T-helper 1 cell treated with Interleukin-12 subunit alpha and Interleukin-12 subunit beta and Interleukin-4 antibody, amounts not matched to agents 30 ng/mL and 1 ng/mL, for 36 hours (primary cell): ENCODE results near the gene ZDHHC16. TPM values are rescaled to one million over a fixed set of nuclear protein-coding genes. Genes with fewer than 3 reads are reported as not detected.

Experiments used
- intact Hi-C: fragments of 100-400 bp; cut with micrococcal nuclease; formaldehyde crosslinking; loops from one replicate; pipeline ENCODE4 v1.15.1; 2024
- total RNA-seq: library from RNA; stranded (reverse); gene quantifications from 2 replicates; pipeline ENCODE4 v1.2.3, GENCODE V29; 2022

ZDHHC16 gene
- total RNA-seq, 1 donor from 2014 or later: 47.0 TPM

DNA sequence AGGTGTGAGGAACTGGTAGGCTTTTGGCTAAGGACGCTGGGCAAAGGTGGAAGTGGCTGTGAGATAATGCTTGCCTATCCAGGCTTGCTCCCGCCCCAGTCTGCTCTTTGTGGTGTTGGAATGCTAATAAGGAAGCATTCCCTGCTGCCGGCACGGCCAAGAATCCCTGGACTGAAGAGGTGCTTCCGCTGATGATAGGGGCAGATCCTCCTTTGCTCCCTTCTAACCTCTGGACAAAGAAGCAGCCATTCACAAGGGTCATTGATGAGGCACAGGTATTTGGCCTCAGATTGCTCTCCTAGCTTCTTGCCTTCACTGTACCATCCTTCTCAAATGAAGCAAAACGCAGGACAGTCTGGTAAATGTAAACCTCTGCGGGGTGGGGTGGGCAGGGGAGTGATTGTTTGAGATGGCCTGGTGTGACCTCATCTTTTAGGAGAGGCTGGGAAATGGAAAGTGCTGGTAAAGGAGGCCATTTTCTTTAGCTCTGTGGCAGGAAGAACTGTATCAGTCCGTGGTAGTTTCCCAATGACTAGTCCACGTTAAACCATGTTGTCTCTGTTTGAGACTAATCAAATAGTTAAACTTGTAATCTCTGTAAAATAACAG lies 18.3 kb upstream of the ZDHHC16 start:
- intact Hi-C loops: loop anchor here (1.0 kb wide), 4 partner anchors 18 to 93 kb away; partner anchors contain the start of genes FRAT2 and RRP12

DNA sequence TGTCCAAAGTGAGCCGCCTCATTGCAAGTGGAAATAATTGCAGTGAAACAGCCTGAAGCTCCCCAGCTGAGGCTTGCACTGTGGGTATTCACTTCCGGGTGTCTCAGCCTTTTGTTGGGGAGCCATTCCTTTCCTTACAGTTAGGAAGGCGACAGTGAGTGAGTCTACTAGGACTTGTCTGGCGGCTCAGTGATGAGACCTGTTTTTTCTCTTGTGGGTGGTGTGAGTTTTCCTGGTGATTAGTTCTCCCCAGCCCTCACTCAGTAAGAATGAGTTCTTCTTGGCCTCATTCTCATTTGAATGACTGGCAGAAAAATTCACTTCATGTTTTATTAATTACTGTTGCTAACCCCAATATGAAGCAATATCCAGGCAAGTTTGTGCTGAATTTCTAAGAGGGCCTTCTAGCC lies 17.4 kb upstream of the ZDHHC16 start:
- intact Hi-C loops: loop anchor here (1.0 kb wide), 3 partner anchors 17 to 27 kb away; partner anchors contain the start of gene RRP12

DNA sequence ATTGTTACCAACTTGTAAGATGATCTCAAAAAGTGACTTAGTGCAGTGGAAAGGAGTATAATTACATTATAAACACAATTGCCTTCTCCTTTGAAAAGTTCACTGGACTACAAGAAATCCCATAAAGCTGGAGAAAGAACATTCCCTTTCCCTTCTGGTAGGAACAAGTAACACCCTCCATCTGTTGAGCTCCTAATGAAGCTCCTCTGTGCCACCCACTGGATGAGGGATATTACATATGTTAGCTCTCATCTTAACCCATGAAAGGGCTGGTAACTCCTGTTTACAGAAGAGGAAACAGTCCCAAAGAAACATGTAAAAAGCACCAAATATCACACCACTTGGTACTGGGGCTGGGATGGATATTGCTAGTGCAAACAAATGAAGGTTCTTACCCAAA lies 11.9 kb upstream of the ZDHHC16 start:
- intact Hi-C loops: no loop called here

DNA sequence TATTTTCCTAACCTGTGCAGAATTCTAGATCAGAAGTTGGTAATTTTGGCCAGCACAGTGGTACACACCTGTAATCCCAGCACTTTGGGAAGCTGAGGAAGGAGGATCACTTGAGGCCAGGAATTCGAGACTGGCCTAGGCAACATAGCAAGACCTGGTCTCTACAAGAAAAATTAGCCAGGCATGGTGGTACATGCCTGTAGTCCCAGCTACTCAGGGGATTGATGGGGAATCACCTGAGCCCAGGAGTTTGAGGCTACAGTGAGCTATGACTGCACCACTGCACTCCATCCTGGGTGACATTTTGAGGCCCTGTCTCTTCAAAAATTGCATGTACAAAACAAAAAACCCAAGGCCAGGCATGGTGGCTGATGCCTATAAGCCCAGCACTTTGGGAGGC lies 11.4 kb upstream of the ZDHHC16 start:
- intact Hi-C loops: no loop called here

DNA sequence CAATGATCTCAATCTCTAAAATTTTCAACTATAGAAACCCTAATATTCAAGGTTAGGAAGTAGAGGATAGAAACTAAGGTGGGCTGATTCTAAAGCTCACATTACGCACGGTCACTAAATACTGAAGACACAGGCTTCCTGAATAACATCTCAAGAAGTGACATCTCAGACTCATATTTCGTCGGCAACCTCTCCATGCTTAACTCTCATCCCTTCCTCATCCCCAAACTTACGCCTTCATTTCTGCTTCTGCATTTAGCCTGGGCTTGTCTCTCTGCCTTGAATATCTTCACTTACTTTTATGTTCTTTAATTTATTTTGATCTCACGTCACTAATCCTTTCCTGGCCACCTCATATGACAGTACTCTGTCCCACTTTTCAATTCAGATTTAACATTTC lies 10.8 kb upstream of the ZDHHC16 start:
- intact Hi-C loops: no loop called here

DNA sequence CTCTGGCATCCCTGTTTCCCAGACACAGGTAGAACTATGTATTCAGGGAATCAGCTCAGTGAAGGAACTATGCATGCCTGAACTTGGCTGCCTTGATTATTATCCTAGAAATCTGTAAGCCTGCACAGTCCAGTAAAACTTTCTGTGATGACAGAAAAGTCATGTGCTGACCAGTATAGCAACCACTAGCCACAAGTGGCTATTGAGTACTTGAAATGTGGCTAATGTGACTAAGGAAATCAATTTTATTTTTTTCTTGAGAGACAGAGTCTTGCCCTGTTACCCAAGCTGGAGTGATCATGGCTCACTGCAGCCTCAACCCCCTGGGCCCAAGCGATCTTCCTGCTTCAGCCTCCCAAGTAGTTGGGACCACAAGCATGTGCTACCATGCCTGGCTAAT lies 3.7 kb upstream of the ZDHHC16 start:
- intact Hi-C loops: no loop called here

DNA sequence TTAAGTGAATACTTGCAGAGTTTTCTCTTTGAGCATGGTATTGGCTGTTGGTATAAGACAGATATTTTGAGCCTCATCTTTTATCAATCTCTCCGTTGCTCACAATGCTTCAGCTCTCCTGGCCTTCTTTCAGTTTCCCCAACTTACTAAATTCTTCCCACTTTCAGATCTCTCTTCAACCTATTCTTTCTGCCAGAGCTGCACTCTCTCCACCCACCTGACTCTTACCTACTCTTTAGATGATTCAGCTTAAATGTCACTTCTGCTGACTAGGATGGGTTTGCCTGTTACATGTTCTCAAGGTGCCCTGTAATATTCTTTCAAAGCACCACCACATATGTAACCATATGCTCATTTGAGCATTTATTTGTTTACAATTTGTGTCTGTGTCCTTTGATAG lies 1.8 kb upstream of the ZDHHC16 start:
- intact Hi-C loops: loop anchor here (2.0 kb wide), 1 partner anchor 189 kb away; the partner anchor contains the start of gene MORN4

DNA sequence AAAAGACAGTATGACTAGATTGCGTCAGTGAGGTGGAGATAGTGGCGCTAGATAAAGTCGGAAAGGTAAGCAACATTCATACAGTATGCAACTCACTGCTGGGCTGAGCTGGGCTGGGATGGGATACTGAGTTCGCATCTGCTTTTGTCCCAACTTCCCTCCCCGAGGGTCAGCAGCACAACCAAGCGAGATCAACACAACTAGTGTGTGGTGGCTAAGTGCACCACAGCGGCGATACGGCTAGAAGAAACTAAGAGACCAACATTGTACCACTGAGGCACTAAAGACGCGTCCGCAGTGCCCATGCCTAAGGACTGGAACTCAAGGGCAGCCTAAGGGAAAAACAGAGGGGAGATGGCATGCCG lies 636 bp upstream of the ZDHHC16 start:
- intact Hi-C loops: loop anchor here (1.0 to 5.0 kb wide), 5 partner anchors 9 to 242 kb away; partner anchors contain the start of genes AVPI1, FRAT2 and MORN4

DNA sequence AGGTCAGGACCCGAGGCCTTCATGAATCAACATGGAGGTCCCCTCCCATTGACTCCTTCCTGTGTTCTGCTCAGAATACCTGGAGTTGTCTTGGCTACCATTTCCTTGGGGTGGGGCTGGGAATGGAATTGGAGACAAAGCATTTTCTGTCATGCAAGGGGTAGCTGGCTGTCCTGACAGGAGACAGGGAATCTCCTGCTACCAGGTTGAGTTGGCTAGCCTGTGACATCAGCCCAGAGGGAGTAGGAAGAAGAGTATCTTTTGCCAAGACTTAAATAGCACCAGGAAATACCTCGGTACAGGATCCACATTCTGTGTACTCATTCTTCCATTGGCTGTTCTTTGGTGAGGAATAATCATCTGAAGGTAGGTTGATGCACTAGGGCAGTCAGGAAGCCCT lies 4.9 kb downstream of the ZDHHC16 start:
- intact Hi-C loops: no loop called here

DNA sequence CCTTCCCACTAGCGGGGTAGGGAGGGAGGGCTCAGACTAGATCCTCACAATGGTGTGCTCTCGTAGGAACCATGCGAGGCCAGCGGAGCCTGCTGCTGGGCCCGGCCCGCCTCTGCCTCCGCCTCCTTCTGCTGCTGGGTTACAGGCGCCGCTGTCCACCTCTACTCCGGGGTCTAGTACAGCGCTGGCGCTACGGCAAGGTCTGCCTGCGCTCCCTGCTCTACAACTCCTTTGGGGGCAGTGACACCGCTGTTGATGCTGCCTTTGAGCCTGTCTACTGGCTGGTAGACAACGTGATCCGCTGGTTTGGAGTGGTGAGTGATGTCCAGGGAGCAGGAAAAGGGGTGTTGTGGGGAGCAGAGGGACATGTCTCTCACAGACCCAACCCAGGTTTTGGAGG lies 5.6 kb downstream of the ZDHHC16 start:
- intact Hi-C loops: no loop called here

DNA sequence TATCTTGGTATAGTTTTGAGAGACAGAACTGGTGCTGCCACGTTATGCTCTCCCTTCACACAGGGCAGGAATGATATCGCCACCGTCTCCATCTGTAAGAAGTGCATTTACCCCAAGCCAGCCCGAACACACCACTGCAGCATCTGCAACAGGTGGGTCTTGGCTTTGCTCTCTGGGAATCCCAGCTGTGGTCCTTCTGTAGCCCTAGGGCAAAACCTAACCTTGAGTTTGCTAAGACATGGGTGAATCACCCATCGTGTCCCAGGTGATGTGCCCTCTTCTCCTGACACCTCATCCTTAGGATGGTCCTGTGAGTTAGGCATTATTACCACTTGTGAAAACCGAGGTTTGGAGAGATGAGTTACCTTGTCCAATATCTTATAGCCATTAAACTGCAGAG lies 6.4 kb downstream of the ZDHHC16 start:
- intact Hi-C loops: no loop called here

DNA sequence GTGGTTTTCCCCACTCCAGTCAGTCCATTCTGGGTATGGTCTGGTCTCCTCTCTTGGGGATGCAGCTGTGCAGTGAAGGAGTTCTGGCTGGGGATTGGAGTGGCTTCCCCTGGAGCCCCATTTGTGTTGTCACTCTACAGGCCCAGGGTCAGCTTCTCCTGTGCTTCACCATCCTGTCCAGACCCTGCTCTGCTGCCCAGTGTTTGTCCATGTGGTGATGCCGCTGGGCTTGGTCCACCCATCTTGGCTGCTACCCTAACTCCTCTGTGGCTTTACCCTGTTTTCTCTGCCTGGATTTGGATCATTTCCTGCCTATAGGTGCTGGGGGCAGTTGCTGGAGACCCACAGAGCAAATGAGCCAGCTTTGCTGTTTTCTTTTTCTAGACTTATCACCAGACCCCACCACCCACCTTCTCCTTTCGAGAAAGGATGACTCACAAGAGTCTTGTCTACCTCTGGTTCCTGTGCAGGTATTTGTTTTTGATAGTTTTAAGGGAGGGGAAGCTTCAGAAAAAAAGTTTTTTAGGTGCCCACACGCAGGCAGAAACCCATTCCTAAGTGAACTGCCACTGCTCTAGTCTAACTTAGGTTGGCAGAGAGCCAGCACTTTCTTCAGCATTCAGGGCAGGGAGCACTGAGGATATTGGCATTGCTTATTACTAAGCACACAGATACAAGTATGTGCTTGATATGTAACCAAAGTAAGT lies 8.5 kb downstream of the ZDHHC16 start:
- intact Hi-C loops: no loop called here

DNA sequence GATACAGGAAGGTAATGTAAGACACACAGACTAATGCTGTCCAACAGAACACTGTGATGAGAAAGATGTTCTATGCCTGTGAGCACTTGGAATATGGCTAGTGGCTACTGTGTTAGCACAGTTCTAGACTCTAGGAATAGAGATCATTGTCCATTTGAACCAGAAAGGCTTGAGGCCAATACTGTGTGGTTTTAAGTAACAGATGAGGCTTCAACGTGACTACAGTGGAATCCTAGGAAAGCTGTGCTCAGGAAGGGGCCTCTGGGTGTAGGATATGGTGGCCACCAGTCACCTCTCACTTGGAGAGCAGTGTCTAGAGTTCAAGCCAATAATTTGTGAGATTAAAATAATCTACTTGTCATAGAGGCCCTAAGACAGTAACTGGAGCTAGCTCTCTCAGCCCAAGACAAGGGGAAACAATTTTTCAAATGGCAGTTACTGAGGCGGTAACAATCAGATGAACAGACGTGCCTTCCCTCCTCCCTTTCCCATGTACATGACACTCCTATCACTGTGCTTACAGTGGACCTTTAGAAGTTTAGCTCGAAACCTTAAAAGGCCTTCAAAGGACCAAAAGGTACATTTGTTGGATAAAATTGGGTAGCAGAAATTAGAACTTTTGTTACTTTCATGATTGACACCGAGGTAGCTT lies 10.2 kb downstream of the ZDHHC16 start:
- intact Hi-C loops: no loop called here

DNA sequence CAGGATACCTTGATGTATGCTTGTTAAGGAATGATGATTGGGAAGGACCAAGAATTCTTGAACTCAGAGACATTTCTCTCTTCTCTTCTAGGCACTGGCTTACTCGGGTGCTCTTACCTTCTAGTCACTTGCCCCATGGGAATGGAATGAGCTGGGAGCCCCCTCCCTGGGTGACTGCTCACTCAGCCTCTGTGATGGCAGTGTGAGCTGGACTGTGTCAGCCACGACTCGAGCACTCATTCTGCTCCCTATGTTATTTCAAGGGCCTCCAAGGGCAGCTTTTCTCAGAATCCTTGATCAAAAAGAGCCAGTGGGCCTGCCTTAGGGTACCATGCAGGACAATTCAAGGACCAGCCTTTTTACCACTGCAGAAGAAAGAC lies 10.7 kb downstream of the ZDHHC16 start:
- intact Hi-C loops: no loop called here

DNA sequence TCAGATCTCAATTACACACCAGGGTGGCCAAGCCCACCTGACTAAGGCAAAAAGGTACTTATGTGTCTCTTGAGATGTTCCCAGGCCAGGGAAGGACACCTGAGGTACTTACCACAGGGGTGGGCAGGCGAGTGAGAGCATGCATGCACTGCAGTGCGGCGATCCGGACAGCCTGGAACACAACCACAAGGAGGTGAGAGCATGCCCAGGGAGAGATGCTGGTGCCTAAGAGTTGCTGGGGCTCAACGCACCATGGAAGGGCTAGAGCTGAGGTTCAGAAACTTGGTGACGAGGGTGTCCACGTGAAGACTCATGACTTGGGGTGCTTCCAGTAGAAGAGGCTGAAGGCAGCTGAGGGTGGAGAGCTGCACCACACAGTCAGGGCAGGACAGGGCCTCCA lies 13.1 kb downstream of the ZDHHC16 start:
- intact Hi-C loops: no loop called here

DNA sequence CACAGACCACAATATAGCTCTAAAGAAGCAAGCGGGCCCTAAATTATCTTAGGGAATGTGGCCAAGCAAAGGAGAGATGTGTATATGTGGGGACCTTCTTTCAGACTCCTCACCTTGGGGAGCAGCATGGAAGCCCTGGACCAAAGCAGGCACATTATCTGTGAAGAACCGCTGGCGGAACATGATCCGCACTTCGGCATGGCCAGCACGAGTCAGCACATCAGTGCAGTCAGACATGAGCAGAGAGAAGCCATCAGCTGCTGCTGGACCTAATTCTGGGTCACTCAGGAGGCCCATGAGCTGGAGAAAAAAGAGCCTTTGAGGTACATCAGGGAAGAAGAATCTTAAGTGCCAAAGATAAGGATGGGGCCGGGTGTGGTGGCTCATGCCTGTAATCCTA lies 14.0 kb downstream of the ZDHHC16 start:
- intact Hi-C loops: no loop called here

DNA sequence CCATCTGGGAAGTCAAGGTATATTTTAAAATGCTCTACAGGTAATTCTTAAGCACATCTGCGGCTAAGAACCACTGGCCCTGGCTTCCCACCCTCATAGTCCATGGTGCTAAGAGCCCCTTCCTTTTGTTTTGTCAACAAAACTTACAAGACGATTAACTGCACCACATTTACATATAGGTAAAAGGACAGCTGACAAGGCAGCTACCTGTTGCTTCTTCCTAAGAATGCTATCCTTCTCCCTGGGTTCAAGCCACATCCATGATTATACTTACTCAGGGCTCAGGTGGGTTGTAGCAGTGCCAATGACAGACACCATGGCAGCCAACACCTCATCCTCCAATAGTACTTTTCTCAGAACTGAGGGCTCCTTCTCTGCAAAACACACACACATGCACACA lies 16.3 kb downstream of the ZDHHC16 start:
- intact Hi-C loops: loop anchor here (2.0 kb wide), 1 partner anchor 16 kb away; the partner anchor contains the start of genes EXOSC1 and ZDHHC16

DNA sequence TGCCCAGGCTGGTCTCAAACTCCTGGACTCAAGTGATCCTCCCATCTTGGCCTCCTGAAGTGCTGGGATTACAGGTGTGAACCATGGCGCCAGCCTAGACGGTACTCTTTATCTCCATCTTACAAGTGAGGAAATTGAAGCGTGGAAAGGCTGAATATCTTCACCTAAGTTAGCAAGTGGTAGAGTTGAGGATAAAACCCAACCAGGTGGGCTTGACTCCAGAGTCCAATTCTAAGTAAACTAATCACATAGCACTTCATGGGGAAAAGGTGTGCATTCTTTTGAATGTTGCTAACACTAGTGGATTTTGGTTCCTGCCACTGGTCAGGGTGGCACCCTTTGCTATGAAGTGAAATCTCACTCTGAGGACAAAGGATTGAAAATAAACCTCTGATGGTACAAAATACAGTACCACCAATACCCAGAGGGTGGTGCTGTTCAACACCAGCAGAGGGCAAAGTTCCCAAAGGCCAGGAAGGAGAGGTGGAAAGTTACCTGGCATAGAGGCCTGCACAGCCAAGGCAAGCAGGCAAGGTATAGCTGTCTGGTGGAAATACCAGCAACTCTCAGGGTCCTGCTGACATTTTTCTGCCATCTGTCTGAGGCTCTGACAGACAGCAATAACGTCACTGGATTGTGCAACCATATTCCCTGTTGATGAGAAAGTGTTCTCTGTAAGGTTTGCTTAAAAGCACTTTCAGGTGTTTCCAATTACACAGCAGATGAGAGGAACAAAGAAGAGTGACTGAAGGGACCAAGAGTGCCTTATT lies 17.6 kb downstream of the ZDHHC16 start:
- intact Hi-C loops: loop anchor here (1.0 to 2.0 kb wide), 4 partner anchors 17 to 90 kb away; partner anchors contain the start of genes EXOSC1, MMS19, UBTD1 and ZDHHC16

DNA sequence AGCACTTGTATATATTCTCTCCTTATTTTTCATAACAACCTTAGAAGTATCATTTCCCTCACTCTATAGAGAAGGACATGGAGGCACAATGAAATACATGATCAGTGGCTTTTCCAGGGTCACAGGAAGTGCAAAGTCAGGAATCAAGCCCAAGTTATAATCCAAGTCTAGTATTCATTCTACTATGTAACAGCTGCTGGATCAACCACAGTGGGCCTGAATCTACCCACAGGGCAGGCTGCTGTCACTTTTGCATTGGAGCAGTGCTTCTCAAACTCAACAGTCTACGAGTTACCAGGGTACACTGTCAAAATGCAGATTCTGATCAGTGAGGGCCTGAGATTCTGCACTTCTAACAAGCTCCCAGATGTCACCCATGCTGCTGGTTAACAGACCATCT lies 18.3 kb downstream of the ZDHHC16 start:
- intact Hi-C loops: no loop called here

DNA sequence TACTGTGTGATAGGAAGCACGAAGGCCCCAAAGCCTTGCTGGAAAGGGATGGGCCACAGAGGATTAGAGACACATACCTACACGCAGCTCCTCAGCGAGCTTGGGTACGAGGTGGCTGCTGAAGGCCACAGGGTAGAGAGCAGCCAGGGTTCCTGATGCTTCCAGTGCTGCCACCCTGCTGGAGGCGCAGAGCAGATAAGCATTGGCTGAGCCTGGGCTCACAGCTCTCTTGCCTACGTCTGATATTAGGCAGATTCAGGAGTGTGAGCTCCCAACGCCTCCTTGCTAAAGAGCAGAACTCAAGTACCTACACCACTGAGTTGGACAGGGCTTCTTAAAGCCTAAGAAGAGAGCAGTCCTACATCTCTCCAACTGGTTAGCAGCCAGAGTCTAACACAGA lies 20.0 kb downstream of the ZDHHC16 start:
- intact Hi-C loops: no loop called here

DNA sequence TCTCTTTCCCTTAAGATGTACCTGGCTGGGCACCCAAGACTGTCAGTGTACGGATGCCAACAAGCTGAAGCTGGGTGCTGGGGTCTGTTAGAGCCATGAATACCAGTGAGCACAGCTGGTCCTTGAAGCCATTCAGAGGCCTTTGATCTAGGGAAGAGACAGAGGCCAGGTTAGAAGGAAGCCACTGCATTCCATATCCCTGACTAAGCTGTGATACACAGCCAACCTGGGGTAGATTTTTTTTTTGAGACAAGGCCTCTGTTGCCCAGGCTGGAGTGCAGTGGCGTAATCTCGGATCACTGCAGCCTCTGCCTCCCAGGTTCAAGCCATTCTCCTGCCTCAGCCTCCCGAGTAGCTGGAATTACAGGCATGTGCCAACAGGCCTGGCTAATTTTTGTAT lies 20.8 kb downstream of the ZDHHC16 start:
- intact Hi-C loops: no loop called here

DNA sequence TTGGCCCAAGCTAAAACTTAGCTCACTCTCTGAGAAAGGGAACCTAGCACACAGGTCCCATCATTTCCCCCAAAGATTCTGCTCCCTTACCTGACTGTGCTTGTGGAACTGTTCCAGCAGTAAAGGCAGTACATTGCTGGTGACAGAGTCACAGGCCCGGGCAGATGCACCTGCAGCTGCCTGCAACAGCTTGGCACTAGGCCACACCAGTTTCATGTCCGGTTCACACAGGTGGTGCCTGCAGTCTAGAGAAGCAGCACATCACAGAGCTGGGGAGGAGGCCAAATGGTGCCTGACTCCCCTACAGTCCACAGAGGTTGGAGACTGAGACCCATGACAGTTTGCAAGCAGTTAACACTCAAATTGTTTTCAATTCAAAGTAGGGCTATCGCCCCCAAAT lies 22.2 kb downstream of the ZDHHC16 start:
- intact Hi-C loops: no loop called here
